GM21390 (cell line): ENCODE measurements around the gene TALDO1.
"Not testable (repeated sequence)": the region's sequence is repeated elsewhere in the genome, so short reads cannot be mapped to it uniquely, and the experiment has no call there.

ENCODE experiments used
- ATAC-seq: cut with Tn5 transposase; IDR thresholded peaks from one replicate; pipeline ENCODE4 v1.9.1; 2021; ENCODE audit not compliant: unreplicated experiment

TALDO1 gene

DNA sequence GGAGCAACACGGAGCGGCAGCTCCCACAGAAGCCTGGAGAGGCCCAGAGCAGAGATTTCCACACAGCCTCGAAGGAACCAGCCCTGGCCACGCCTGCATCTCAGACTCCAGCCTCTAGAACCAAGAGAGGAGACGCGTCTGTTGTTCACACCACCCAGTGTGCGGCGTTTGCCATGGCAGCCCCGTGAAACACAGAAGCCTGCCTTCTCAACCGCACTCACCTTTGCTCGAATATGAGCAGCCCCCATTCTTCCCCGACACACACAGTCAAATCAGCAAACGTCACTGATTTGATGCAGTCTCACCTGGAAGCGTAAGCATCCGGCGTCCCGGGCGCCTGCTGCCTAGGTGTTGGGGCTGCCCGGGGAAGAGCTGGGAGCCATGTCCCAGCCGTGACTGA is 14.2 kb upstream of the TALDO1 start:
- no peak for ATAC-seq

DNA sequence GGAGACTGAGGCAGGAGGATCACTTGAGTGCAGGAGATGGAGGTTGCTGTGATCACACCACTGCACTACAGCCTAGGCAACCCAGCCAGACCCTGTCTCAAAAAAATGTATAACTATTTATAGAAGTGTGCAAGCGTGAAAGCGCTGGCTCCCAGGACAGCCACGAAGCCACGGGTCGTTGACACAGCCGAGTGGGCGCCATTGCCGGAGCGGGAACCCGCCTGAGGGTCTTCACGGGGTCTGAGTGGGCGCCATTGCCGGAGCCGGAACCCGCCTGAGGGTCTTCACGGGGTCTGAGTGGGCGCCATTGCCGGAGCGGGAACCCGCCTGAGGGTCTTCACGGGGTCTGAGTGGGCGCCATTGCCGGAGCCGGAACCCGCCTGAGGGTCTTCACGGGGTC is 12.7 kb upstream of the TALDO1 start:
- ATAC-seq: not testable (repeated sequence)

DNA sequence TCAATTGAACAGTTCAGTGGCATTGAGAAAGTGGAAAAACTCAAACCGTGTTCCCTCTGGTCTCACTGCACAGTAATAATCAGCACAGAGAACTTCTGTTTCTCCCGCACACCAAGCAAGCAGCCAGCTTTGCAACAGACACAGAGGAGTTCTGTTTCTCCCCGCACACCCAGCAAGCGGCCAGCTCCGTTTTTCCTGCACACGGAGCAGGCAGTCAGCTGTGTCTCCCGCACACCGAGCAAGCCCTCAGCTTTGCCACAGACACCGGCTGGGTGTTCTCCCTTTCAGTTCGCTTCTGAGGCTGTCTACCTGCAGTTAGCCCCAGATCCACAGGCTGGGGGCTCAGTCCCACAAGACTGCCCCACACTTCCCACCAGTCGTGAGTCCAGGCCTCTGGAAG is 9.9 kb upstream of the TALDO1 start:
- ATAC-seq: no peak

DNA sequence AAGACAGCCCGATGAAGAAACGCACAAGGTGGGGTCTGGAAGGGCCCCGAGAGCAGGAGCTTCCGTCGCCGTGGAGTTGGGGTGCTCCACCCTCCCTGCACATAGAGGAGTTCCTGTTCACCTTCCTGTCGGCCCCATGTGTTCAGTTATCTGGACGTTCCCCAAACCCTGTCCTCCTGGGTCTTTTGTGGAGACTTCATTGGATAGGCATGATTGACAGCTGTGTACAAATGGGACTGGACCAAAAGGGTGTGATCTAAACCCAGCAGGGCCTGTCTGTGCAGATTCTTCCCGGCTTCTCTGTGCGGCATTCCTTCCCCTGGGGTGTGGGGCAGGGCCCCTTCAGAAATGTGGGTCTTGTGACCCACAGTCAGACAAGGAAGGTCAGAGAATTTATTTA is 9.4 kb upstream of the TALDO1 start:
- ATAC-seq: not testable (repeated sequence)

DNA sequence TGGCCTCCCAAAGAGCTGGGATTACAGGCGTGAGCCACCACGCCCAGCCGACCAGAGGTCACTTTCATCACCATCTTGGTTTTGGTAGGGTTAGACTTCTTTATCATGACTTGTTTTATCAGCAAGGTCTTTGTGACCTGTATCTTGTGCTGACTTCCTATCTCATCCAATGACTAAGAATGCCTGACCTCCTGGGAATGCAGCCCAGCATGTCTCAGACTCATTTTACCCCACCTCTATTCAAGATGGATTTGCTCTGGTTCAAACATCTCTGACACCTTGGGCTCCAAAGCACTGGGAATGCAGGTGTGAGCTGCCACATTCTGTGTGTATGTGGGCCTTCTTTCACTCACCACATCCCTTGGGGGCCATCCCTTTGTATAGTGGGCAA is 5.1 kb upstream of the TALDO1 start:
- ATAC-seq: no peak

DNA sequence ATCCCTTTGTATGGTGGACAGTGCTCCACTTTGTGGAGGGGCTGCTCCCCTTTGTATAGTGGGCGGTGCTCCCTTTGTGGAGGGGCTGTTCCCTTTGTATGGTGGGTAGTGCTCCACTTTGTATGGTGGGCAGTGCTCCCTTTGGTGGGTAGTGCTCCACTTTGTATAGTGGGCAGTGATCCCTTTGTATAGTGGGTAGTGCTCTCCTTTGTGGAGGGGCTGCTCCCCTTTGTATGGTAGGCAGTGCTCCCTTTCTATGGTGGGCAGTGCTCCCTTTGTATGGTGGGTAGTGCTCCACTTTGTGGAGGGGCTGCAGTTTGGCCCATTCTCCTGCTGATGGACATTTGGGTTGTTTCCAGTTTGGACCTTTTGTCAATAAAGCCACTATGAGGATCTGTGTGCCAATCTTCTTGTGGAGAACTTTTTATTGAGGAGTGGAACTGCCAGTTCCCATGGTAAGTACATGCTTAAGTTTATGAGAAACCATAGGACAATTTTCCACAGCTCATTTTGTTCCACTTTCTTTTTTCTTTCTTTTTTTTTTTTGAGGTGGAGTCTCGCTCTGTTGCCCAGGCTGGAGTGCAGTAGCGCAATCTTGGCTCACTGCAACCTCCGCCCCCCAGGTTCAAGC is 4.6 kb upstream of the TALDO1 start:
- ATAC-seq: no peak

DNA sequence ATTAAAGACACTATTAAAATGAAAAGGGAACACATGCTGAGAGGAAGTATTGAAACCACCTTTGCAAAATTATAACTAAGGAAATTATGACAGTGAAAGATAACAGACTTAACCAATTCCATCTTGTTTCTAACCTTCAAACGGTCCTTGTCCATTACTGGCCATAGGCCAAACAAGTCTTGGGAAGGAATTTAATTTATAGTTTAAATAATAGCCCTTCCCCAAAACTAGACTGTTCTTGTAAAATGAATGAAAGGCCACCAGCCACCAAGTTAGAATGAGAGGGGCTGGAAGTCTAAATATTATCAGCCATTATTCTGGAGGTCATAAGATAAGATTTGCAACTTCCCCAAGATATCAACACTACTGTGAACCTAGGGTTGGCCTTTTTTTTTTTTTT is 1.8 kb upstream of the TALDO1 start:
- ATAC-seq: no peak

DNA sequence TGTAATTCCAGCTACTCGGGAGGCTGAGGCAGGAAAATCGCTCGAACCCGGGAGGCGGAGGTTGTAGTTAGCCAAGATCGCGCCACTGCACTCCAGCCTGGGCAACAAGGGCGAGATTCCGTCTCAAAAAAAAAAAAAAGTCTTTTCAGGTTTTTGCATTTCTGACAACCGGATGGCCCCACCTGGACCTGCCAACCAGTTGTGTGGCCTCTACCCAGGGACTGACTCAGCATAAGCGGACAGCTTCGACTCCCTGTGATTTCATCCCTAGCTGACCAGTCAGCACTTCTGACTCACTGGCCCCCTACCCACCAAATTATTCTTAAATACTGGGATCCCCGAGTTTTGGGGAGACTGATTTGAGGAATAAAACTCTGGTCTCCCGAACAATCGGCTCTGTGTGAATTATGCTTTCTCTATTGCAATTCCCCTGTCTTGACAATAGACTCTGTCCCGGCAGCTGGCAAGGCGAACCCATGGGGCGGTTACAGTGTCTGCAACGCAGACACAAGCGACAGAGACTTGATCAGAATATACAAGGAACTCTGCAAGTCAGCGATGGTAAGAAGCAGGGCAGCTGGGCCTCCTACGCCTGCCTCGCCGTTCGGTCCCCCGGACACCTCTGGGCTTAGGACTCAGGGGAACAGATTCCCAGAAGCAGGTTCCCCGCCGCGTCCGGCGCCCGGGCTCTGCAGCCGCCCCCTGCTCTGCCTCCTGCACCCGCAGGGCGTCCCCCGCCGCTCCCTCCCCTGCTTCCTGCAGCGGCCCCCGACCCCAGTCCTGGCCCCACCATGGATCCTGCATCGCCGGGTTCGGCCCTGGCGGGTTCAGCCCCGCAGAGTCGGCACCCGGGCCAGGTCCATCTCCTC is 741 bp upstream of the TALDO1 start:
- peak; percentile 33 for ATAC-seq

DNA sequence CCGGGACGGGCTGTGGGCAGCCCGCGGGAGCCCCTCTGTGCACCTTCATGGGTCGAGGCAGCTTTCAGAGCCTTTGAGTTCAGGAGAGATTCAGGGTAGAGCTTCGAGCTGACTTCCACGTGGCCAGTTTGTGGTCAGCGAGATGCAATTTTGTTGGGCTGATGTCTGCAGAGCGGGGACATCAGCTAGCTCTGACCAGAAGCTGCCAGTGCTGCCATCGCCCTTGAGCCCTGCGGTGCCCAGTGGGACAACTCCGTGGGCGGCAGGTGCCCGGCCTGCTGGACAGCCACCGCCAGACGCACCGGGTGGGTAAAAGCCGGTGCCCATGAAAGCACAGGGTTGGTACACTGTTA is 719 bp downstream of the TALDO1 start:
- ATAC-seq: peak; percentile 15

DNA sequence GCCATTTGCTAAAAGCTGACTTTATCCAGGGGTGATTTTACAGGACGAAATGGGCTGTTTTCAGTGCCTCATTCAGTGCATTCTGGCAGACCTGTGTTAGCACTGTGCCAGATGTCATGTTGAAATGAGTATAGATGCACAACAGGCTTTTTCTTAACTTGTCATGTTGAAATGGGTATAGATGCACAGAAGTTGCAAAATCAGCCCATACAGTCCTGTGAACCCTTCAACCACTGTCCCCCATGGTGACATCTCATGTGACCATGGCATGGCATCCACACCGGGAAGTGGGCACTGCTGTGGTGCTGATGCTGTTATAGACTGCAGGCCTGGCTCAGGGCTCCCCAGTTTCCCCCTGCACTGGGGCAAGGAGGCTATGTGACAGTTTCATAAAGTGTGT is 2.5 kb downstream of the TALDO1 start:
- no peak for ATAC-seq

DNA sequence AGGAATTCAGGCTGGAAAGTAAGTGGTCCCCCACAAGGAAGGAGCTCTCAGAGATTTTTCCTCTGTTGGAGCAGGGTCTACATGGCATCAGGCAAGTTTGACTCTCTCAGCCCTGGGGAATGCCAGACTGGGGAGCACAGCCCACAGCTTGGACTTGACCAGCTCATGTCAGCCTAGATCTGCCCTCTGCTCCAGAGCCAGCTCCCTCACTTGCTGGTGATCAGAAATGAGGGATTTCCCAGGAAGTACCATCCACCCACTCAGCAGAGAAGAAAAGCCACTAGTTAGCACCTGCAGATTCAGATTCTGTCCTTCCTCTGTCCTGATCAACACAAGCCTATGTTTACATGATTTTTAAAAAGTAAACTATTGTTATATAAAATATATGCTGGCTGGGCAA is 13.0 kb downstream of the TALDO1 start:
- ATAC-seq: no peak

DNA sequence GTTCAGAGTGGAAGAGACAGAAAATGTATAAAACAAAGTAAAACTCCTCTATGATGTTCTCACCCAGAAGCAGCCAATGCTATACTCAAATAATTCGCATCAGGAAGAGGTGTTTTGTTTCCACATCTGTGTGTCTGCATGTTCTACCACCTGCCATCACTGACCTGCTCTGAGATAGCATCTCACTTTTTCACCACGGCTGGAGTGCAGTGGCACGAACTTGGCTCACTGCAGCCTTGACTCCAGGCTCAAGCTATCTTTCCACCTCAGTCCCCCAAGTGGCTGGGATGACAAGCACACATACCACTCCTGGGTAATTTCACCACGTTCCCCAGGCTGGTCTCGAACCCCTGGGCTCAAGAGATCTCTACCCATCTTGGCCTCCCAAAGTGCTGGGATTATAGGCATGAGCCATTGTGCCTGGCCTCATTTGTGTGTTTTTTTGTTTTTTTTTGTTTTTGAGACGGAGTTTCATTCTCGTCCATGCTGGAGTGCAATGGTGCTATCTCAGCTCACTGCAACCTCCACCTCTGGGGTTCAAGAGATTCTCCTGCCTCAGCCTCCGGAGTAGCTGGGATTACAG is 14.4 kb downstream of the TALDO1 start:
- ATAC-seq: no peak

DNA sequence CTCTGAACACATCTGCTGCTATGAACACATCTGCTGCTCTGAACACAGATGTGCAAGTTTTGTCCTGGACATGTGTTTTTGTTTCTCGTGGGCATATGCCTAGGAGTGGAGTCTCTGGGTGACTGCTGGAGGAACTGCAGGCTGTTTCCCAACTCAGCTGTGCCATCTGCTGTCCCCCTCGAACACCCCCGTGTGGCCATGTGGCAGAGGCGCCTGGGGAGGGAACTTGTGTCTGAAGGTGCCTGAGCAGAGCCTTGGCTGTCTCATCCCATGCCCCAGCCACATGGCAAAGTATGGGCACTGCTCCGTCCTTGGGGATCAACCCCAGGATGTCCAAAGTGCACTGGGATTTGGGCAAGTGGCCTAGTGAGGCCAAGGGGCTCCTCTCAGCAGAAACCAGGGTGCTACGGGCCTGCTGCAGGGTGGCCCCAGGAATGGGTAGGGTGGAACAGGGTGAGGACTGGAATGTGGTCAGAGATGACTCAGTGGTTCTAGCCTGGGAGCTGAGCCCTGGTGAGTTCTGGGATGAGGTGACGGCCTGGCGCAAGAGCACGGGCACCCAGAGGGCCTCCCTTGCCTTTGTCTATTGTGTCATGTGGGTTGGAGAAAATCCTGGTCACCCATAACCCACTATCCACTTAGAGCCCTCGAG is 15.3 kb downstream of the TALDO1 start:
- no peak for ATAC-seq

DNA sequence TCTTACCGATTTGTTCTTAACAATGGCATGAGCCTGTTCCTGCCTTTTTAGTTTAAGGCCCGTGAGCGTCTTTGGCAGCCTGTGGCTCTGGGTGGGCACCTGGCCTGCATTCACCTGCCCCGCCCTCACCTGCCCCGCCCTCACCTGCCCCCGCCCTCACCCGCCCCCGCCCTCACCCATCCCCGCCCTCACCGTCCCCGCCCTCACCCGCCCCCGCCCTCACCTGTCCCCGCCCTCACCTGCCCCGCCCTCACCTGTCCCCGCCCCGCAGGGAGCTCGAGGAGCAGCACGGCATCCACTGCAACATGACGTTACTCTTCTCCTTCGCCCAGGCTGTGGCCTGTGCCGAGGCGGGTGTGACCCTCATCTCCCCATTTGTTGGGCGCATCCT is 15.8 kb downstream of the TALDO1 start:
- ATAC-seq: no peak

DNA sequence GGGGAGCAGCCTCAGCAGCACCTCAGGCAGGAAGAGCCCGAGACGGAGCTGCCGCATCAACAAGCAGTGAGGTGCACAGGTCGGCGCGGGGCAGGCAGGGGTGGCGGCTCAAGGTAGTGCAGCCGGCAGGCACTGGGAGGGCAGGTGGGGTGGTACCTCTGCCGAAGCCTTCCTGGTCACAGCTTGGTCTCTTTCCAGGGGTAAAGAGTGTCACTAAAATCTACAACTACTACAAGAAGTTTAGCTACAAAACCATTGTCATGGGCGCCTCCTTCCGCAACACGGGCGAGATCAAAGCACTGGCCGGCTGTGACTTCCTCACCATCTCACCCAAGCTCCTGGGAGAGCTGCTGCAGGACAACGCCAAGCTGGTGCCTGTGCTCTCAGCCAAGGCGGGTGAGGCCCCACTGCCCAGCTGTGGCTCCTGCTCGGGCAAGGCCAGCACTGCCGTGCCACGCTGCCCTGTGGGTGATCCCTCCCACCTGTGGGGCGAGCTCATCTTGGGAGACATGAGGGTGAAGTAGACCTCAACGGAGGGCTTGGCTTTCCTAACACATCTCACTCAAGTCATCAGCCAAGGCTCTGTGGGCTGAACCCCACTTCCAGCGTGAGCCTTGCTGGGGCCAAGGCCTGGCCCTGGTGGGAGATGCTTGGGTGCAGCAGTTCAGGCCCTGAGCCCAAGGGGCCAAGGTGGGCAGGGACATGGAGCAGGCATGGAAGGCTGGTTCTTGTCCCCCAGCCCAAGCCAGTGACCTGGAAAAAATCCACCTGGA is 16.5 kb downstream of the TALDO1 start:
- ATAC-seq: no peak

DNA sequence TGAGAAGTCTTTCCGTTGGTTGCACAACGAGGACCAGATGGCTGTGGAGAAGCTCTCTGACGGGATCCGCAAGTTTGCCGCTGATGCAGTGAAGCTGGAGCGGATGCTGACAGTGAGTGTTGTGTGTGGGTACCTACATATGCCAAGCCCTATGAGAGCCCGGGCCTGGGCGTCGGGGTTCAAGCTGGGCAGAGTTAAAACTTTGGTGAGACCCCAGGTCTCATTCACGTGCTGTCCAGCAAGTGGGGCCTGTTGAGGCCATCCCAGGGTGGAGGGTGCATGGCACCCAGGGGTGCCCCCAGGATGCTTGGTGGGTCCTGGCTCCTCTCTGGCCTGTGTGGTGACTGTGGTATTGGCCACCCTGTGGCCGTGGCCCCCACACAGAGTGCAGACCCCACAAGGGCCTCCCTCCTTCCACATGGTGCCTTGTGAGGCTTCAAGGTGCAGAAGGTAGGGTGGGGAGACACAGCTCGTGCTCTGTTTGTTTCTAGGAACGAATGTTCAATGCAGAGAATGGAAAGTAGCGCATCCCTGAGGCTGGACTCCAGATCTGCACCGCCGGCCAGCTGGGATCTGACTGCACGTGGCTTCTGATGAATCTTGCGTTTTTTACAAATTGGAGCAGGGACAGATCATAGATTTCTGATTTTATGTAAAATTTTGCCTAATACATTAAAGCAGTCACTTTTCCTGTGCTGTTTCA is 17.2 kb downstream of the TALDO1 start:
- ATAC-seq: no peak

DNA sequence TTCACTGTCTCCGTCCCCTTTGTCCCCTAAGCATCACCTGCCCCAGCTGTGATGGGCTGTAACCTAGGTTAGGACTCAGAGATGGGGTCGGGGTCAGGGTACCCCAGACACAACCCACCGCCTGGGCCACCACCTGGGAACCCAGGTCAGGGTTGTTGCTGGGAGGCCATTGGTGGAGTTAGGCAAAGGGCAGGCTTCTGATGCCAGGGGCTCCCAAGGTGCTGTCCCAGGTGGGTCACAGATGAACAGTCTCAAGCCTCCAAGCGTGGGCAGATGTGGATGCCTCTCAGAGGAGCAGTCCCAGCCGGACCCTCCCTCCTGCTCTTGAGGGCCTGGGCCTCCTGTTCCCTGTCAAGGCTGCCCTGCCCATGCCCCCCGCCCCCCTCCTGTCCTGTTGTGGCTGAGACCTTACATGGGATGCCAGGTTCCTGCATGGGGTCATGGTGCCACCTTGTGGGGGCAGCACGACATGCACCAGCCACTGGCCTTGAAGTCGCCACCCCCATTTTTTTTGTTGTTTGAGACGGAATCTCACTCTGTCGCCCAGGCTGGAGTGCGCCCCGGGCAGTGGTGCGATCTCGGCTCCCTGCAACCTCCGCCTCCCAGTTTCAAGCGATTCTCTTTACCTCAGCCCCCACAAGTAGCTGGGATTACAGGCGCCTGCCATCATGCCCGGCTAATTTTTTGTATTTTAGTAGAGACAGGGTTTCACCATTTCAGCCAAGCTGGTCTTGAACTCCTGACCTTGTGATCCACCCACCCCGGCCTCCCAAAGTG is 17.9 kb downstream of the TALDO1 start:
- ATAC-seq: no peak

DNA sequence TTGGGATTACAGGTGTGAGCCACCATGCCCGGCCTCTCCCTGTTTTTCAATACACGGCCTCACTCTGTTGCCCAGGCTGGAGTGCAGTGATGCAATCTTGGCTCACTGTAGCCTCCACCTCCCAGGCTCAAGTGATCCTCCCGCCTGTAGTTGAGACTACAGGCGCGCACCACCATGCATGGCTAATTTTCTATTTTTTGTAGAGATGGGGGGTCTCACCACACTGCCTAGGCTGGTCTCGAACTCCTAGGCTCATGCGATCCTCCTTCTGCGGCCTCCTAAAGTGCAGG is 18.5 kb downstream of the TALDO1 start:
- ATAC-seq: no peak

DNA sequence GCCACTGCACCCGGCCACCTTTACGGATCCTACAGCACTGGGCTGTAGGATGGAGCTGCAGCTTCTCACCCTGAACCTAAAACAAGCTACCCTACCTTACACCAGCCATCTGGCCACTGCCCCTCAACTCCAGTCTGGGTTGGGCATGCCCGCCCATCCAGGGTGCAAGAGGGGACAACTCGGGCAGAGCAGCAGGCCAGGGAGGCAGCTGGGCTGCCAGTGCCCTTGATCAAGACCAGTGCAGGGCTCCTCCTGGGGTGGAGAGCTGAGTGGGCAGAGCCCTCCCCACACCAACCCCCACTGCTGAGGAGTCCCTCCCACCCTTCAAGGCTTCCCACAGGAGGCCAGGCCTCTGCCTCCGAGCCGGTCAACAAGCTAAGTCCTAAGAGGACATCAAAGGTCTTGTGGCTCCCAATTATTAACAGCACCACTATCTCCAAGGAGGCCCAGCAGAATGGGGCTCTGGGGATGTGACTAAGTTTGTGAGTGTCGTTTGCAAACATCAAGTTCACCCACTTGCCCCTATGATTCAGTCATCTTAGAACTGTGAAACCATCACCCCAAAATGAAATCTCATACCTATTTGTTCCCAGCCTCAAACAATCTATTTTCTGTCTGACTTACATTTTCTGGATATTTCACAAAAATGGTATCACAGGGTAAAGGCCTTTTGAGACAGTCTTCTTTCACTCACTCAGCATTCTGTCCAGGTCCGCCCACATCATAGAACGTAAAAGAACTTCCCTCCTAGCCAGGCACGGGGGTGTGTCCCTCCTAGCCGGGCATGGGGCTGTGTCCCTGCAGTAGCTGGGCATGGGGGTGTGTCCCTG is 19.1 kb downstream of the TALDO1 start:
- no peak for ATAC-seq
